ENCODE data around the gene CENPT.

CENPT gene

GRCh38 chr16:67882374-67883145 lies 35.1 kb upstream of the CENPT start:
- TF ChIP-seq POLR2A (IDR thresholded peaks at IDR 0.05; ENCODE audit: low read length) (no peak), GATA1 (IDR thresholded peaks at IDR 0.05; ENCODE audit: low read depth, low read length) (no peak)
- DNase-seq = no peak

- DNase-seq = no peak
- TF ChIP-seq GATA1 (IDR thresholded peaks at IDR 0.05; ENCODE audit: low read depth, low read length) (no peak), POLR2A (IDR thresholded peaks at IDR 0.05; ENCODE audit: low read length) (no peak)
Observed at GRCh38 chr16:67881621-67882161, 34.2 kb upstream of the CENPT start.

- TF ChIP-seq GATA1 (IDR thresholded peaks at IDR 0.05; ENCODE audit: low read depth, low read length) (no peak), POLR2A (IDR thresholded peaks at IDR 0.05; ENCODE audit: low read length) (no peak)
- DNase-seq = no peak
Observed at GRCh38 chr16:67880584-67880983, 33.1 kb upstream of the CENPT start.

GRCh38 chr16:67879936-67880335 lies 32.4 kb upstream of the CENPT start:
- TF ChIP-seq GATA1 (IDR thresholded peaks at IDR 0.05; ENCODE audit: low read depth, low read length) = no peak
- no peak for TF ChIP-seq POLR2A (IDR thresholded peaks at IDR 0.05; ENCODE audit: low read length)
- no peak for DNase-seq

GRCh38 chr16:67879462-67879861 lies 32.0 kb upstream of the CENPT start:
- DNase-seq = no peak
- no peak for TF ChIP-seq POLR2A (IDR thresholded peaks at IDR 0.05; ENCODE audit: low read length)
- TF ChIP-seq GATA1 (IDR thresholded peaks at IDR 0.05; ENCODE audit: low read depth, low read length) = no peak

- no peak for TF ChIP-seq GATA1 (IDR thresholded peaks at IDR 0.05; ENCODE audit: low read depth, low read length)
- TF ChIP-seq POLR2A (IDR thresholded peaks at IDR 0.05; ENCODE audit: low read length) = no peak
- DNase-seq = no peak
Observed at GRCh38 chr16:67878846-67879245, 31.4 kb upstream of the CENPT start.

- DNase-seq = no peak
- TF ChIP-seq GATA1 (IDR thresholded peaks at IDR 0.05; ENCODE audit: low read depth, low read length) (no peak), POLR2A (IDR thresholded peaks at IDR 0.05; ENCODE audit: low read length) (no peak)
Observed at GRCh38 chr16:67878232-67878631, 30.7 kb upstream of the CENPT start.

GRCh38 chr16:67877064-67877463 lies 29.6 kb upstream of the CENPT start:
- no peak for DNase-seq
- TF ChIP-seq POLR2A (IDR thresholded peaks at IDR 0.05; ENCODE audit: low read length) (no peak), GATA1 (IDR thresholded peaks at IDR 0.05; ENCODE audit: low read depth, low read length) (no peak)

- TF ChIP-seq GATA1 (IDR thresholded peaks at IDR 0.05; ENCODE audit: low read depth, low read length) (no peak), POLR2A (IDR thresholded peaks at IDR 0.05; ENCODE audit: low read length) (no peak)
- no peak for DNase-seq
Observed at GRCh38 chr16:67874372-67874771, 26.9 kb upstream of the CENPT start.

- TF ChIP-seq POLR2A (IDR thresholded peaks at IDR 0.05; ENCODE audit: low read length) (no peak), GATA1 (IDR thresholded peaks at IDR 0.05; ENCODE audit: low read depth, low read length) (no peak)
- DNase-seq = peak; percentile 36 to 43
Observed at GRCh38 chr16:67873435-67874370, 26.2 kb upstream of the CENPT start.

GRCh38 chr16:67872631-67873434 lies 25.3 kb upstream of the CENPT start, which contains the start of gene EDC4:
TSS of gene EDC4 (plus strand) at chr16:67873052. CDS start at chr16:67873262, 210 bp downstream.
- TF ChIP-seq POLR2A (IDR thresholded peaks at IDR 0.05; ENCODE audit: low read length) (peak; percentile 62), GATA1 (IDR thresholded peaks at IDR 0.05; ENCODE audit: low read depth, low read length) (no peak)
- DNase-seq = peak; percentile 87 to 89

GRCh38 chr16:67872131-67872630 lies 24.7 kb upstream of the CENPT start:
- DNase-seq = no peak
- no peak for TF ChIP-seq POLR2A (IDR thresholded peaks at IDR 0.05; ENCODE audit: low read length)
- TF ChIP-seq GATA1 (IDR thresholded peaks at IDR 0.05; ENCODE audit: low read depth, low read length) = no peak

- TF ChIP-seq POLR2A (IDR thresholded peaks at IDR 0.05; ENCODE audit: low read length) (no peak), GATA1 (IDR thresholded peaks at IDR 0.05; ENCODE audit: low read depth, low read length) (no peak)
- DNase-seq = no peak
Observed at GRCh38 chr16:67871256-67871655, 23.8 kb upstream of the CENPT start.
